Measurements from ENCODE around the gene TNS1.

Gene TNS1

GRCh38 chr2:217954971-217955740 lies 47.6 kb downstream of the TNS1 start:
- DNase-seq: no peak

DNA sequence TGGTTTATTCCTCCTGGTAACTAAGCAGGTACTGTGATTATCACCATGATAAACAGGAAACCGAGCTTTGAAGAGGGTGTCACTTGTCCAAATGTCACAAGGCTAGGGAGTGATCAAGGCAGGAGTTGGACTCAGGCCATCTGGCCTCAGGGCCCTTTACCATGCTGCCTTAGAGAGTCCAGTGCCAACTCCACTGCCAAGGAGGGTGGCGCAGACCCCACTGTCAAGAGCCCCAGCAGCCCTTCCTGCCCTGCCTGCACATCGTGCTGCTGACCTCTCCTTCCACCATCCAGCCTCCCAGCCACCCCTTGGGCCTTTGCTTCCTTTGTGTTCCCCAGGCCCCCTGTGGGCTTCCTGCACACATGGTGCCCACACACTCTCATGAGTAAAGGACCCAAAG lies 48.3 kb downstream of the TNS1 start:
- DNase-seq: no peak

GRCh38 chr2:217954051-217954450 lies 48.7 kb downstream of the TNS1 start:
- DNase-seq: no peak

DNA sequence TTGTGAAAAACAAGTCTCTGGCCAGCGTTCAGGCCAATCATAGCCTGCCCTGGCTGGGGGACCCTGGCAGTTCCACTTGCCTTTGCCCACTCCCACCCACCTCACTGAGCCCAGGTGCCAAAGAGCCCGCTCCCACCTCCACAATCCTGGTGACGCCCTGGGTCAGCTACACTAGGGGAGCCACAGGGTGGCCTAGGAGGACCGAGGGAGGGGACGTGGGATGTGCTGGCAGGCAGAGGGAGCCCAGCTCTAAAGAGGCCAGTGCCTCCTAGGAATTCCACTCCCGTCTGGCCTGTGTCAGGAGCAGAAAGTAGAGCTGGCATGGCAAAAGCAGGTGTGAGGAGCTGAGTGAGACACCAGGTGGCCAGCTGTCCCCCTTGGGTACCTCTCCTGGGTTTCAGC lies 49.3 kb downstream of the TNS1 start:
- no peak for DNase-seq

GRCh38 chr2:217953011-217953481 lies 49.7 kb downstream of the TNS1 start:
- DNase-seq: no peak

DNA sequence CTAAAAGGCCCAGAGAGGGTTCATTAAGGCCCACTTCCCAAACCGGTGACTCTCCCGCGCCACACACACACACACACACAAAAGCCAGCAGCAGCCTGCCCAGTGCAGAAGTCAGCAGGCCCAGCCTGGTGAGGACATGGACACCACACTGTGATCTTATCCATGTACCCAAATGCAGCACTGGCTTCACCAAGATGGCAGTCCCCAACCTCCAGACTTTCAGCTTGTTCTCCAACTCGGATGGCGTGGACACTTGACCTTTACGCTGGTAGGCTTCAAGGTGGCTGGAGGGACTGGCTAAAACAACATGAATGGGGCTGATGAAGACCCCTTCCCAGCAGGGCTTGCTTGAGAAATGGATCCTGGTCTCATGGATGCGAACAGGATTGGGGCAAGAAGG lies 50.4 kb downstream of the TNS1 start:
- DNase-seq: no peak

DNA sequence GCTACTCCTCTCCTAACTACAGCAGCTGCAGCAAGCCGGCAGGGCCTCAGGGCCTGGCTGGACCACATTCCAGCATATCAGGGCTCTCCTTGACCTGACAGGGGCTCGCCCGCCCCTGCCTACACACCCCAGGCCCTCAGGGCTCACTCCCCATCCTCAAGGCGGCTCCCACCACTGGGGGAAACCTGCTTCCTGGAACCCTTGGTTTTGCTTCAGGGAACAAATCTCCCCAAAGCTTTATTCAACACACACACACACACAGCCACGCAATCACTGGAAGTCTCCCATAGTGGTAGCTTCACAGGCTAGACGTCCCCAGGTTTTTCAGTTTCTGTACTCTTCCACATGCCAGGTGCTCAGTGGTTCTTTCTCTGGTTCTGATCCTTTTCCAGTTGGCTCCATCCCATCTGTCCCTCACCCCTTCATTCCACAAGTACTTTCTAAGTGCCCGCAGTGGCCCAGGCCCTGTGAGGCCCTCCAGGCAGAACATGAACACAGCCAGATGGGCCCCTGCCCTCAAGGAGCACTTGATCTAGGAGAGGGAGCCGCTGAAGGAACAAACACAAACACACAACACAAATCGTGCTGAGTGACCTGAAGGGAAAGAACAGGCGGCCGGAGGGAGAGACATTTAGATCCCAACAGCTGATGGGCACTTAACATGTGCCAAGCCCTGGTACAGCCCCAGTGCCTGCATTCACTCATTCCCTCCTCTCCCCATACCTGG lies 51.1 kb downstream of the TNS1 start:
- no peak for DNase-seq

- no peak for DNase-seq
Observed at GRCh38 chr2:217951091-217951490, 51.7 kb downstream of the TNS1 start.

DNA sequence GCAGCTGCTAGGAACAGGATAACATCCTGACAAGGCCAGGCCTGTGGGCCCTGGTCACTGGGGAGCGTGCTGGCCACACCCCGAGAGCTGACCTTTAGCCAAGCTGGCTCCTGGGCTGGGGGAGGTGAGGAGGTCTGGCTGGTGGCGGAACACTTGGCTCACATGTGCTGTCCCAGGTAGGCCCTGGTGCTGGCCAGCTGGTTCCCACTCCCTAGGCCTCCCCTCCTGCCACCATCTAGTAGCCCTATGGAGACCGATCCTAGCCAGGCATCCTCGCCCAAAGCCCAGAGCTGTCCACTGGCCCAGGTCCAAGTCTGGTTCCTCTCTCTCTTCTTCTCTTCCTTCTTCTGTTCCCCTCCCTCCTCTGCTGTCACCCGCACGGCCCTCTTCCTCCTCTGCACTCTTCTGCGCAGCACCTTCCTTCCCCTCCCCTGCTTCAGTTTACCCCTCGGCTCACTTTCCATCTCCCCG lies 52.4 kb downstream of the TNS1 start:
- no peak for DNase-seq

DNA sequence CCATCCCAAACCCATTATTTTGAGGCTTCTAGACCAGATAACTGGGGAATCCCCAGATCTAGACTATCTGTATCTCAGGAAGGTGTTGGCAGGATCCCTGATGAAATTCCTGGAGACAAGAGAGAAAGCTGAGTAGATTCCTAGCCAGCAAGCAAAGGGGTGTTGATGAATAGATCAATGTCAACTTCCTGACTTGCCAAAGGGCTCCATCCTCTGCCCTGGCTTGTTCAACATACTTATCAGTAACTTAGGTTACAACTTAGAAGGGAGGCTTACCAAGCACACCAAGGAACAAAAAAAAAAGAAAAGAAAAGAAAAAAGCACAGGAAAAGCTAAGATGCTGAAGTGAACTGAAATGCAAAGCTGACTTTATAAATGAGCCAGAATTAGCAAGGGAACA lies 53.3 kb downstream of the TNS1 start:
- no peak for DNase-seq

DNA sequence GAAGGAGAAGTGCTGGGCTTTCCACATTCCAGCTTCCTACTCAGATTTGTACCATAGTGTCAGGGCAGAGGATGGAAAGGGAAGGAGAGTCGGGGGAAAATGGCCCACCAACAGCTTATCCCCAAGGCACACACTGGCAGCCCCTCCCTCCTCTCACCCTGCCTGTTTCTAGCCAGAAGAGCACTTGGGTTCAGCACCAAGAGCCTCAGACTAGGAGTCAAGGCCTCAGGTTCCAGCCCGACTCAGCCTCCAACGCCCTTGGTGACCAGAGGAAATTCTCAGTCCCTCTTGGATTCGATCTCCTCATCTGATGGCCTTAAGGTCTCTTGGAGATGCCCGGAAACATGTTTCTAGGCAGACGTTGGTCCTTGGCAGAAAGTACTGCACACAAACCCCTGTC lies 53.9 kb downstream of the TNS1 start:
- no peak for DNase-seq

DNA sequence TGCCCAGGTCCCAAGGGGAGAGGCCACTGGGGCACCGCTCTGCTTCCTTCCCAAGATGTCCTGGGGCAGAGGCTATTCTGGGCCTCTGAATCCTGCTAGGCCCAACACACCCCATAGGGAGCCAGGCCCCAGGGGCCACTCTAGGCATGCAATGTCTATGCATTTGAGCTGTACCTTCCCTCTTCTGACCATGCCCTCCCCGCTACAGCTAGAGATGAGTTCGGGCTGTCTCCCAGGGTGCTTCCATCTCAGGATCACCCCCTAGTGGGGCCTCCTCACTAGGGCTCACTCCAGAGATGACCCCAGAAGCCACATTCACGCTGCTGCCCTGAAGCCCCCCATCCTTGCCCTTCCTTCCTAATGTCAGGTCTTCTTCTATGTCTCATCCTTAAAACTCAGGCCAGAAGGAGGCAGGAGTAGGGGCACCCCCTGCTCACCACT lies 54.4 kb downstream of the TNS1 start:
- no peak for DNase-seq

DNA sequence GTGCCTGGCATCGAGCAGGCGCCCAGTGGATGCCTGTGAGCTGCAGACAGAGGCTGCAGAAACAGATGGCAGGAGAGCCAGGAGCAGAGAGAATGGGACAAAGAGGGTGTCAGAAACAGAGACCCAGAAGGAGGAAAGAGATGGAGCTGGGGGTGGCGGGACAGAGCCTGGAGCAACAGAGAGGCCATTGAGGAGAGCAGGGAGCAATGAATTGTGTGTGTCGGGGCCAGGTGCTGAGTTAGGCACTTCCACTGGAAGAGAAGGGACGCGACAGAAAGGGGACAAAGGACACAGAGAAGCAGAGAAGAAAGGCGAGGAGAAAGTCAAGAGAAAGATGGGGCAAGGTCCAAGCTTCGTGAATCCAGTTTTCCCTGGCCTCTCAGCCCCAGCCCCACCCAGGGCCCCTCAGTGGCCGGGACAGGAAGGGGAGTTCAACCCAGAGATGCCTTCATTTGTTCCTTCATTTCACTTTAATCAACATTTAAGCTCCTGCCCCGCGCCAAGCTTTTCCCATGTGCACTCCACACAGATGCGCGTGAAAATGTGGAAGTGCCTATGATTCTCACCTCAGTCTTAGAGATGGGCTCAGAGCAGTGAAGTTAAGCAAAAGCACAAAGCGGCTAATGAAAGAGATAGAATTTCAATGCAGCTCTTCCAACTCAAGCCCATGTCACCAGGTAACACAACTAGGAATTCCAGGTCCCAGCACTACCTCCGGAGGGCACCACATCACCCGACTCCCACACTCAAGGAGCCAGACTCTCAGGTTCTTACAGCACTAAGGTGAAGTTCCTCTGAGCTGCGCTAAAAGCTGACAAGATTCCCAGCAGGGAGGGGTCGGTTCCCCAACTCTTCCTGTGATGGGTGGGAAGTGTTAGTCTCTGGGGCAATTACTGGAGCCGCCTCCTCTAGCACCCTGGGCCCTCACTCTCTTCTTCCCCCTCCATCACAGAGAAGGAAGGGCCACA lies 55.1 kb downstream of the TNS1 start:
- DNase-seq: no peak

DNA sequence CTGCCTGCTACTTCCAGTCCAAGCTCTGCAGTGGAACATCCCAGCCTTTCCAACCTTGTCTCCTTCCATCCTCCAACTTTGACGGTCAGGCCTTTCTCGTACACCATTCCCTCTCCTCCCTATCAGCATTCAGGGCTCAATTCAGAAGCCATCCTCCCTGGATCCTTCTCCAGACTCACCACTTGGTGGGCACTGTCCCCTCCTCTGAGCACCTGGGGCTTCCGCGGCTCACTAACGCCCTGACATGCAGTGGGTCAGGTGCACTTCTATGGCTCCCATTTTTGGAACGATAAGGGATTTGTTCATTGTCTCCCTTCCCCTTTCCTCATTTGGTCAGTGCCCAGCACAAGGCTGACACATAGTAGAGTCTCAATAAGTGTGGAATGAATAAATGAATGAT lies 56.7 kb downstream of the TNS1 start:
- DNase-seq: no peak

DNA sequence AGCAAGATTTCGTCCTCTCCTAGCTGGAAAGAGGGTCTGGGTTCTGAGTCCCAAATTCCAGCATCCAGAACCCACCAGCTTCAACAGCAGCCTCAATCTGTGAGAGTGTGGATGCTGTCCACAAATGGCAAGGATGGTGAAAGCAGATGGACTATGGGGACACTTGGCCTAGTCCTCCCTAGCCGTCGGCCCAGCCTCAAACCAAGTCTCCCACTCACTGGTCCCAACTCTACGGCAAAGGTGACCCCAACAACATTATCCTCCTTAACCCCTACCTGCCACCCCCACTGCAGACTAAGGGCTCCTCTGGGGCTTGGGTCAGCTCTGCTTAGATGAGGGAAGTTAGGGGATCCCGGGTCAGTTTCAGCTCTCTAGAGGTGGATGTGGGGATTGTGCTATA lies 57.3 kb downstream of the TNS1 start:
- DNase-seq: no peak

DNA sequence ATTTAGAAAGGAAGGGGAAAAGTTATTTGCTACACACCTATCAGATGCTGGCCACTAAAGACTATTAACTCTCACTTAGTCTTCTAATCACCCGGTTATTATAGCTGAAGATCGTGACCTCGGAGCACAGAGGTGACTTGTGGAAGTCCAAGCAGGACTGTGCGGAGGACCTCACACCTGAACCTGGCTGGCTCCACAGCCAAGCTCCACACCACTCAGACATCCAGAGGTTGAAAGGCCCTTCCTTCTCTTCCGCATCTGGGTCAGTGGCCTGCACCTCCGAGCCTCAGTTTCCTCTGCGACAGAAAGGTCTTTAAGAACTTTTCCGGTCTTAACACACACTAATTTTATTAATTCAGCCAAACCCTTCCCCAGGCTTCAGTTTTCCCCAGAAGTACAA lies 57.9 kb downstream of the TNS1 start:
- no peak for DNase-seq

DNA sequence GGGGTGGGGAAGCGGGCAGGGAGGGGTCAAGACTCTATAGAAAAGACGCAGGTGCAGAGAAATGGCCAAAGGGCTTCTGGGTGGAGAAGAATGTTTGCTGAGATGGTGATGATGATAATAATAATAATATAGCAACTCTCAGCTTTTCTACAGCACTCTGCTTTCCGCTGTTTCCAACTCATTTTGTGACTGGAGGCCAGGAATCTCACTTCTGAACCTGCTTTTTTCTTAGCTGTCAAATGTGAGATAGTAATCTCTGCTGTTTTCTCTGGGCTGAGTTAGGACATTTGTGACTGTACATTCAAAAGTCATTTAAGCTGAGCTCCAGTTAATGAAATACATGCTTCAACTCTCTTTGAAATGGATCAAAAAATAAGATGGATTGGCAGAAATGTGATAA lies 58.4 kb downstream of the TNS1 start:
- no peak for DNase-seq

- DNase-seq: no peak
Observed at GRCh38 chr2:217943446-217944321, 59.1 kb downstream of the TNS1 start.

DNA sequence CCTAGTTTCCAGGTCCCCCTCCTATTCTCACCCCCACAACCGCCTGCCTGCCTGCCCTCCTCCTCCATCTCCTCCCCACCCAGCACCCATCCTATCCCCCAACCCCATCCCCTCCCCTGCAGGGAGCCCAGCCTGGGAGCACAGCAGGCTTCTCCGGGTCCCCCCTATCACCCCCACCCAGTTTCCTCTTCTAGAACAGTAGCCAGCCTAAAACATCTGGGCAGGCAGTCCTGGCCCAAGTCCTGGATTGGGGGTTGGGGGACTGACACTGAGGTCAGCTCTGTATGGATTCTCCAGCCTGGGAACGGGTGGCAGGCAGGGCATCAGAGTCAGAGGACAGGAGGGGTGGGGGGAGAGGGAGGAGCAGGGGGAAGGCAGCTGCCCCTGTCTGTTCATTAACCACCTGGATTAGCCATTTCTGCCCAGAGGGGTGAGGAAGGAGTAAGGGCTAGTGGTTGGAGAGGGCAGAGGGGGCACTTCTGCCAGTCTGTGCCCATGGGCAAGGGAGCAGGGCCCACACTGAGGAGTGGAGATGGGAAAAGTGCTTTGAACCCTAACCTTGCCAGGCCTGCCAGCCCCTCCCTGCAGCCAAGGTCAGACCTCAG lies 60.0 kb downstream of the TNS1 start:
- no peak for DNase-seq

GRCh38 chr2:217941886-217942728 lies 60.7 kb downstream of the TNS1 start:
- no peak for DNase-seq

DNA sequence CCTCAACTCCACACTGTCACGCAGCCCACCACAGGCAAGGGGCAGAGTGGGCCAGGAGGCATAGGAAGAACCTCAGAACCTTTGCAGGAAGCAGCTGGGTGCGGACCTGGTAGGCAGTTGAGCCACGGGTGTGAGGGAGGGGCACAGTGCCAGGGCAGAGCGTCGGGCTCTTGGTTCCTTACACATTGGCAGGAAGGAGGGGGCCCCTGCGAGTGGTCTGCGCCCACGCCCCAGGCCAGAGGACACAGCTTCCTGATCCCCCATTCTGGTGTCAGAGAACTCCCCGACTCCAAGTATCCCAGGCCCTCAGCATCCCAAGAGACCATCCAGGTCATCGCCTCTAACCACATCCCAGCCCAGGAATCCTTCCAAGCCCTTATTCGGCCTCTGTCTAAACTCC lies 61.5 kb downstream of the TNS1 start:
- no peak for DNase-seq

Data from NCI-H187 treated with DMSO at 0.1 percent for 48 hours (cell line).